ACC112 (cell line): ENCODE data around the gene VRK3.

Experiments used
- H2AFZ ChIP-seq: fragments of 200-600 bp; sonication (generic); one replicate; pipeline ENCODE4 v1.6.0; 2017; ENCODE audit warnings: antibody characterized with exemption, low read length; ENCODE audit not compliant: unreplicated experiment
- H3K27ac ChIP-seq: fragments of 200-600 bp; sonication (generic); 2 replicates; pipeline ENCODE4 v1.5.1; 2014; ENCODE audit warnings: low read depth, mild to moderate bottlenecking, antibody characterized with exemption, low read length, moderate library complexity
- H3K27me3 ChIP-seq: fragments of 200-600 bp; sonication (generic); 2 replicates; pipeline ENCODE4 v1.6.1; 2014; ENCODE audit warnings: mild to moderate bottlenecking, antibody characterized with exemption, low read length, moderate library complexity, mixed read lengths; ENCODE audit not compliant: insufficient read depth
- H3K36me3 ChIP-seq: fragments of 200-600 bp; sonication (generic); 2 replicates; pipeline ENCODE4 v1.6.1; 2016; ENCODE audit warnings: mild to moderate bottlenecking, antibody characterized with exemption, low read length, moderate library complexity, mixed read lengths; ENCODE audit not compliant: insufficient read depth
- H3K4me1 ChIP-seq: fragments of 200-600 bp; sonication (generic); one replicate; pipeline ENCODE4 v1.6.1; 2016; ENCODE audit warnings: low read length, mixed read lengths; ENCODE audit not compliant: insufficient read depth, unreplicated experiment, control insufficient read depth
- H3K4me3 ChIP-seq: fragments of 200-600 bp; sonication (generic); 2 replicates; pipeline ENCODE4 v1.5.1; 2014; ENCODE audit warnings: mild to moderate bottlenecking, low read depth, low read length
- H3K79me2 ChIP-seq: fragments of 200-600 bp; sonication (generic); one replicate; pipeline ENCODE4 v1.6.0; 2016; ENCODE audit warnings: low read length; ENCODE audit not compliant: control insufficient read depth, unreplicated experiment, insufficient read depth

Gene VRK3

DNA sequence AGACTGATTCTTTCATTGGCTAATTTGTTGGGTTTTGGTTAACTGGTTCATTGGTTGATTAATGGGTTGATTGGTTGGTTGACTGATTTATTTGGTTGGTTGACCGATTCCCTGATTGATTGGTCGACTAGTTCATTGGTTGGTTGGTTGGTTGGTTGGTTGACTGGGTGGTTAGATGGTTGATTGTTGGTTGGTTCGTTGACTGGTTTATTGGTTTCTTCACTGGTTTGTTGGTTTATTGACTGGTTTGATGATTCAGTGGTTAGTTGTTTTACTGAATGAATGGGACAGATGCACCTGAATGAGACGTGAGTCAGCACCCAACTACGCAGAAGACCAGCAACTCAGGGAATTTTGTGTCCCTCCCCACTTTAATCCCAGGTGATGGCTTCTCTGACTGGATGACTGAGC is 93.1 kb downstream of the VRK3 start:
- H3K79me2 ChIP-seq: peaks cover 20% of the 10 kb centered on the region
- no peaks in the 10 kb centered on the region for H3K27me3 ChIP-seq
- peaks cover 6% of the 10 kb centered on the region; the same call in 1 of the 2 replicates for H3K36me3 ChIP-seq
- no peak overlapping the region for H3K4me3 ChIP-seq
- no peak overlapping the region for H2AFZ ChIP-seq
- no peak overlapping the region for H3K27ac ChIP-seq
- peaks cover 10% of the 10 kb centered on the region for H3K4me1 ChIP-seq

DNA sequence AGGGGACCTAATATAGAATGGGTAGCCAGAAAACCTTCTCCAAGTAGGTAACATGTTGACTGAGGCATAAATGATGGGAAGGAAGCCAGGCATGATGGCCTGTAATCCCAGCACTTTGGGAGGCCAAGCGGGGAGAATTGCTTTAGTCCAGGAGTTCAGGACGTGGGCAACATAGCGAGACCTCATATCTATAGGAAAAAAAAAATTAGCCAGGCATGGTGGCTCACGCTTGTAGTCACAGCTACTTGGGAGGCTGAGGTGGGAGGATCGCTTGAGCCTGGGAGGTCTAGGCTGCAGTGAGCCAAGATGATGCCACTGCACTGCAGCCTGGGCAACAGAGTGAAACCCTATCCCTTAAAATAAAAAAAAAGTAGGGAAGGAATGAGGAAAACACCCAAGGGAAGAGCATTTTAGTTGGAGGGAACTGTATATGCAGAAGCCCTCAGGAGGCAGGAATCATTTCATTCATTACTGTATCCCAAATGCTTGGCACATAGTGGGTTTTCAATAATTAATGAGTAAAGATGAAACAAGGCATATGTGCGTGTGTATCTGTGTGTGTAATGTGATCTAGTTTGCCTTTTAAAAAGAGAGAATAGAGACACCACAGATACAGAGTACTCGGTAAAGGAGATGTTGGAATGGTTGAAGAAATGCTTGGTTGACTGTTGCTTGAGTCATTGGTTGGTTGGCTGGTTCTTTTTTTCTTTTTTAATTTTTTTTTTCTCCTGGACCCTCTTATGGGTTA is 93.7 kb downstream of the VRK3 start:
- peaks cover 7% of the 10 kb centered on the region; the same call in 1 of the 2 replicates for H3K36me3 ChIP-seq

DNA sequence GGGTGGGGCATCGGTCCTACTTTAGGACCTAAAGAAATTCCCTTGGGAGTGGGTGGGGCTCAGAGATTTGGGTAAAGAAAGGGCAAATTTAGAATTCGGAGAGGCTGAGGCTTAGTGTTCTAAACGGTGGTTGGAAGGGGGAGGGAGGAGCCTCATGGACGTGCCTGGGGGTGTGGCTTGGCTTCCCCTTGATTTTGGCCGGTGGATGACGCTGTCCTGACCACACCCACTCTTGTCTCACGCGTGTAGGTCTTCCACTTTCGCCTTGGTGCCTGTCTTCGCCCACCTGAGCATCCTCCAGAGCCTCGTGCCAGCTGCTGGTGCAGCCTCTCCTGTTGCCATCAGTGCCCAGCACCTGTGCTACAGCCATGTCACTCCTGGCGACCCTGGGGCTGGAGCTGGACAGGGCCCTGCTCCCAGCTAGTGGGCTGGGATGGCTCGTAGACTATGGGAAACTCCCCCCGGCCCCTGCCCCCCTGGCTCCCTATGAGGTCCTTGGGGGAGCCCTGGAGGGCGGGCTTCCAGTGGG is 94.6 kb downstream of the VRK3 start:
- Histone ChIP-seq H3K36me3 (peaks cover 7% of the 10 kb centered on the region; the same call in 1 of the 2 replicates), H3K4me3 (peak overlapping the region; percentile 83), H3K27ac (no peak overlapping the region), H3K79me2 (peaks cover 30% of the 10 kb centered on the region), H3K4me1 (peaks cover 12% of the 10 kb centered on the region), H3K27me3 (no peaks in the 10 kb centered on the region), H2AFZ (no peak overlapping the region)

More for the DNA sequence above, 93.7 kb downstream of the VRK3 start:
- no peak overlapping the region for H2AFZ ChIP-seq
- H3K27ac ChIP-seq: no peak overlapping the region
- no peaks in the 10 kb centered on the region for H3K27me3 ChIP-seq
- peaks cover 26% of the 10 kb centered on the region for H3K79me2 ChIP-seq
- peaks cover 12% of the 10 kb centered on the region for H3K4me1 ChIP-seq
- no peak overlapping the region for H3K4me3 ChIP-seq

DNA sequence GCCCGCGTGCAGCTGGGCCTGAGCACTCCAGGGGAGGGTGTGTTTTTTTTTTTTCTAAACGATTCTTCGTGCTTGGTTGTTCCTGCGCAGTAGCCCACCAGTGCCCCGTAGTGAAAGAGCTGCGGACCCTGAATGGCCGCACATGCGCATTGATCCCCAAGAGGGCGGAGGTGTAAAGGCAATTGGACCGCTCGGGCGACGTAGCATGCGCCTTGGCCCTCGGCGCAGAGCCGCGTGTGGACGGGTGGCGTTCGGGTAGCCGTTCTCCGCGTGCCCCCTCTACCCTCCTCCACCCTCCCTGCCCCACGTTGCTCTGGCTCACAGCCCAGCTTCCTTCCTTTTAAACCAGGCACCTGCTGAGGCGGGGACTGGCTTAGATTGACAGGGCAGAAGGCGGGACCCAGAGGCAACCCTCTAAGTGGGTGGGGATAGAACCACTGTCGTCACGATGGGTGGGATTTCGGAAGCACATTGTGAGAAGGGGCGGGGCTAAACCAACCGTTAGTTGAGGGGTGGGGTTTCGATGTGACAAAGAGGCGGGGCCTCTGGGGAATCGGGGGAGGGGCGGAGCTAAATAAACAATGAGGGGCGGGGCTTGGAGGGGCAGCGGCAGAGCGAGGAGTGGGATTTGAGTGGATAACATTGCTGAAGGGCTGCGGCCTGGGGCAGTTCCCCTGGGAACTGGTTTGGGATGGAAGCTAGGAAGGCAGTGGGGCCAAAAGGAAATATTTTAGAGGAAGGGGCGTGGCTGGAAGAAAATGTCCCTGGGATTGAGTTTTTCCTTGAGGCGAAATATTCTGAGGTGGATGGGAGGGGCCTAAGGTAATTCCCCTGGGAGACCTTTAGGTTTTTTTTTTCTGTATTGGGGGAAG is 95.3 kb downstream of the VRK3 start:
- peaks cover 7% of the 10 kb centered on the region; the same call in 1 of the 2 replicates for H3K36me3 ChIP-seq
- peaks cover 16% of the 10 kb centered on the region for H3K4me1 ChIP-seq
- H3K27ac ChIP-seq: peak overlapping the region; percentile 73
- peak overlapping the region; percentile 83 for H3K4me3 ChIP-seq
- H3K27me3 ChIP-seq: no peaks in the 10 kb centered on the region
- peak overlapping the region; percentile 95 for H2AFZ ChIP-seq
- peaks cover 35% of the 10 kb centered on the region for H3K79me2 ChIP-seq

DNA sequence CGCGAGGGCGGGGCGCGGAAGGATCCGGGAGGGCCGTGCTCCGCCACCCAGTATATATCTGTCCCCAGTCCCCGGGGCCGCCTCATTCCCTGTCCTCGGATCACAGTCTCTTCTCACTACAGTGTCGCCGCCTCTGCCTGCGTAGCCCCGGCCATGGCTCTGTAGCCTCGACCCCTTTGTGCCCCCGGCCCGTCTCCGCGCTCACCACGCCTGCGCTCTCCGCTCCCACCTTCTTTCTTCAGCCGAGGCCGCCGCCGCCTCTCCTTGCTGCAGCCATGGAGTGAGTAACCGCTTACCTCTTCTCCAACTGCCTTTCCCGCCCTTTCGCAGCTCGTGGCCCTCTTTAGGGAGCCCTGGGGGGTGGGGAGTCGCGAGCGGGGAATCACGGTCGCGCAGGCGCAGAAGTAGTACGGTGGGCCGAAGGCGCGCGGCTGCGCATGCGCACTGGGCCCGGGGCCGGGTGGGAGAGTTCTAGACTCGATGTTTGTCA is 96.0 kb downstream of the VRK3 start, which contains the start of the genes ATF5 and NUP62:
TSS of gene ATF5 (plus strand) at position 85 of the 490 bp plus-strand sequence. CDS start 1,646 bp downstream, outside the sequence.
TSS of gene NUP62 (minus strand) at position 384 of the 490 bp plus-strand sequence. CDS start 19,697 bp downstream, outside the sequence.
- peaks cover 7% of the 10 kb centered on the region; the same call in 1 of the 2 replicates for H3K36me3 ChIP-seq
- peak within 1 kb of the TSS; percentile 95 for H2AFZ ChIP-seq

DNA sequence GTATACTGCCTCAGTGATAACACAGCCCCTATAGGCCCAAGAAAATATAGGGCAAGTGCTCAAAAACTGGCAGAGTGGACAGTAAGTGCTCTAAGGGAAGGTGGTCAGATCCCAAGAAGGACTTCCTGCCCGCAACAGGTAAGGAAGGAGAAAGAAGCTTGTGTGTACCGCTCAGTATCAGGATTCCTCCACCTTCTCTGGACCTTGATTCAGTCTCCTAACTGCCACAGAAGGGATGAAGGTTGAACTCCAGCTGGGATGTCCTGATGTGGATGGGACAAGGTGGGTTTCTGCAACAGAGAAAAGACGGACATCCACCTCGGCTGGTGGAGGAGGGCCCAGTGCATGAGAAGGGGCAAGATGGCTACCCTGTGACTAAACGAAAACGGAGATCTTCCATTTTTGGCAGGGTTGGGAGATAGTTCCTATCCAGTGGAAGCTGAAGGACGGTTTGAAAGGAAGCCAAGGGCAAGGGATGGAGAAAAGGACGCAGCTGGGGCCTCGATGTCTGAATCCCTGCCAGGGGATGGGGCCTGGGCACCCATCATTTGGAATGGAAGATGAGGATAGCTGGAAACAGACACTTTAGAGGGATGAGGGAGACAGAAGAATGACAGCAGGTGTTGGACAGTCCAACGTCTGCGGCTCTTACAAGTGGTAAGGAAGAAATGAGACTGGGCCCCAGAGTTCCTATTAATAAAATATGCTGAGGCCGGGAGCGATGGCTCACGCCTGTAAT is 97.5 kb downstream of the VRK3 start:
- H3K79me2 ChIP-seq: peaks cover 57% of the 10 kb centered on the region
- H3K4me1 ChIP-seq: peaks cover 19% of the 10 kb centered on the region
- peaks cover 11% of the 10 kb centered on the region; the same call in 1 of the 2 replicates for H3K36me3 ChIP-seq
- H3K4me3 ChIP-seq: peak overlapping the region; percentile 83
- H2AFZ ChIP-seq: no peak overlapping the region
- H3K27ac ChIP-seq: peak overlapping the region; percentile 43; the same call in 1 of the 2 replicates
- H3K27me3 ChIP-seq: no peaks in the 10 kb centered on the region

More for the DNA sequence above, 96.0 kb downstream of the VRK3 start, which contains the start of the genes ATF5 and NUP62:
- Histone ChIP-seq H3K79me2 (peaks cover 42% of the 10 kb centered on the region), H3K27ac (peak within 1 kb of the TSS; percentile 73), H3K27me3 (no peaks in the 10 kb centered on the region), H3K4me1 (peaks cover 16% of the 10 kb centered on the region), H3K4me3 (peak within 1 kb of the TSS; percentile 83)

DNA sequence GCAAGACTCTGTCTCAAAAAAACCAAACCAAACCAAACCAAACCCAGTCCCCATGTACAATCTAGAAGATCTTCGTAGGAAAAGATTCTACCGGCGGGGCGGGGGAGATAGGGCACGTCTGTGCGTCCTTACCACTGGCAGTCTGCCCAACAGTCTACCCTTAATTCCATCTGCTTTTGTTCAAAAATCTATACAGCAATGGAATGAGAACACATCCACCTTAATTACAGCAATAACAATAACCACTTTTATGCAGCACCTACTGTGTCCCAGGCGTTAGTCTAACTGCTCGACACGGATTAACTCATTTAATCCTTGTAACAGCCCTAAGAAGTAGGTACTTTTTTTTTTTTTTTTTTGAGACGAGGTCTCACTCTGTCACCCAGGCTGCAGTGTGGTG is 98.7 kb downstream of the VRK3 start:
- Histone ChIP-seq H2AFZ (no peak overlapping the region), H3K79me2 (peaks cover 66% of the 10 kb centered on the region), H3K36me3 (peaks cover 11% of the 10 kb centered on the region; the same call in 1 of the 2 replicates), H3K27me3 (no peaks in the 10 kb centered on the region), H3K4me3 (no peak overlapping the region), H3K27ac (no peak overlapping the region), H3K4me1 (peaks cover 28% of the 10 kb centered on the region)
